GF-D8 (cell line): Measurements from ENCODE around the gene PPOX.
A peak's percentile ranks its signal among the peaks of the same experiment; 100 is the strongest.

Experiments
- DNase-seq: peaks from one replicate; lab custom pipeline; 2025; lab: John Stamatoyannopoulos, UW

The PPOX gene

DNA sequence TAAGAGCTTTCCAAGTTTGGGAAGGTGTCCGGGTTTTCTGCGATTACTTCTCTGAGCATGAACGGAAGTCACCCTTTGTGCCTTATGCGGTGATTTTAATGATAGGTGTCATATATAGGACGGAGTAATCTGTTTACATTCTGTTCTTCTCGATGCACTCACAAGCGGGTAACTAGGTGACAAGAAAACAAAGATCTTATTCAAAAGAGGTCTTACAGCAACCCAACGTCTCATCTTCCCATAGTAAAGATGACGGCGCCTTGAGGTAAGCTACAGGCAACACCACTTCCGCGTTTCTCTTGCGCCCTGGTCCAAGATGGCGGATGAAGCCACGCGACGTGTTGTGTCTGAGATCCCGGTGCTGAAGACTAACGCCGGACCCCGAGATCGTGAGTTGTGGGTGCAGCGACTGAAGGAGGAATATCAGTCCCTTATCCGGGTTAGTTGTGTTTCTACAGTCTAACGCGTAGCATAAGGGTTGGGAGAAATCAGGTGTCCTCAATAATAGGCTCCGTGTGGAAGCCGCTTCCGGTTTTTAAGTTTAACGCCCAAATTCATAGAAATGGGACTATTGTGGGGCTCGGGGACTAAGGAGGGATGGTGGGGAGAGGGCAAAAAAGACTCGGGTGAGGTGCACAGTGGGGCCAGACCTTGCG lies 12.4 kb upstream of the PPOX start, which contains the start of gene UFC1:
UFC1 (plus strand) TSS at position 297 of the 656 bp plus-strand sequence; CDS start at position 317, 20 bp downstream.
- peak; percentile 75 for DNase-seq

- DNase-seq: no peak
Measured at GRCh38 chr1:161157867-161158266, 8.4 kb upstream of the PPOX start.

DNA sequence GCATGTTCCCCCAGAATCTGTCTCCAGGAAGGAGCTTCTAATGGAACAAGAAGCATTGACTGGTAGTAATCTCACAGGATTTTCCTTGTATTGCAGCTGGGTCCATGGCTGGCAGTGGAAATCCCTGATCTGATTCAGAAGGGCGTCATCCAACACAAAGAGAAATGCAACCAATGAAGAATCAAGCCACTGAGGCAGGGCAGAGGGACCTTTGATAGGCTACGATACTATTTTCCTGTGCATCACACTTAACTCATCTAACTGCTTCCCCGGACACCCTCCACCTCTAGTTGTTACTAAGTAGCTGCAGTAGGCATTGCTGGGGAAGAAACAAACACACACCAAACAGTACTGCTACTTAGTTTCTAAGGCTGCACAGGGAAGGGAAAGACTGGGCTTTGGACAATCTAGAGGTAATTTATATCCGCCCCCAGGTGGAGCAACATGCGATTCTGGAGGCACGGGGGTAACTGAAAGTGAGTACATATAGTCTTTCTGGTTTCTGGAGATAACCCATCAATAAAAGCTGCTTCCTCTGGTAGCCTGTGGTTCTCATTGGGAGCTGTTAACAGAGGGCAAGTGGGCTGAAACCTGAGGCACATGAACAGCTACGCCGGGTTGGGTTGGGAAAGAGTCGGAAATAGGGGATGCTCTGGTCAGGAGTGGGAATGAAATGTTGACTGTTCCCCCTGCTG lies 7.8 kb upstream of the PPOX start:
- no peak for DNase-seq

DNA sequence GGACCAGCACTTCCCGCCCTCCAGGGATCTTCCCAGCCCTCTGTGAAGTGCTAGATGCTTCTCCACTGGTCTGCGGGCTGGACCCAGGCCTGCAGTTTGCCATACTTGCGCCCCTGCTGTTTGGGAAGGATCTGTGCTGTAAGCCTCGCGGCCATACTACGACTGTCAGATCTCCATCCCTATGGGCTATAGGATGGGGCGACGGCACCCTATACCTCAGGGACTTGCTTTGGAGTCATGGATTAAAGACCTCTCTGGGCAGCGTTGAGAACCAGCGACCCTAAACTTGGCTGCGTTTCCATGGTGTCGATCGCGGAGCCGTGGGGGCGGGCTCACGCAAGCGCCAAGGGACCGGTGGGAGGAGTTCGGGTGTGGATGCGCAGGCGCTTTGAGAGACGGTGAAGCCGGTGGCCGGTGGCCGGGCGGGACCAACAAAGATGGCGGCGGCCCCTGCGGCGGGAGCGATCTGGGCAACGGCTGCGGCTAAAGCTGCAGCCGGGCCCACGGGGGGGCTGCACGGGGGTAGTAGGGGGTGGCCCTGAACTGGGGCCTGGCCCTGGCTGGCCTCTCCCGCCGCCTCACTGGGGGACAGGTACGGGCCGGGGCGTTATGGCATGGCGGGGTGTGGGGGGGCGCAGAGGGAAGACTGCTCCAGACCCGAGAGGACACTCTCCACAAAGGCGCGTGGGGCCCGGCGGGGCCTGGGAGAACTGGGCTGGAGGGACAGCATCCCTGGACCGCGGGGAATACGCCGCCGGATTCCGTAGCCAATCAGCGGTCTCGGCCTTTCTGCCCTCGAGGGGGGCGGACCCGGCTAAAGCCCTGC lies 6.9 kb upstream of the PPOX start, which contains the start of gene USP21:
USP21 (plus strand) TSS at position 414 of the 826 bp plus-strand sequence. CDS start 1,141 bp downstream, outside the sequence.
- peak; percentile 69 for DNase-seq

DNA sequence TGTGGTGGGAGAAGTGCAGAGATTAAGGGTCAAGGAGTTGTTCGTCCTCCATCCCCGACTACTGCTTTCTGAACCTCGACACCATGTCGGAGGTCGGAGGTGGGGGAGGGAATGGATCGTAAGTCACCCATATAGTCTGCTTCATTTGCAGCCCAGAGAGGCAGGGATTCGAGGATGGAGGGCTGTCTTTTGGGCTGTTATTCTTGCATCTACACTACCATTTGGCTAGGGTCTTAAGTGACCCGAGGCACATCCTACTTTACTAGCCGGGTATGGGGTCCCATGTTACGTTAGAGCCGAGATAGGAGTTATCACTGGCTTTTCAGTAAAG lies 6.3 kb upstream of the PPOX start:
- no peak for DNase-seq

DNA sequence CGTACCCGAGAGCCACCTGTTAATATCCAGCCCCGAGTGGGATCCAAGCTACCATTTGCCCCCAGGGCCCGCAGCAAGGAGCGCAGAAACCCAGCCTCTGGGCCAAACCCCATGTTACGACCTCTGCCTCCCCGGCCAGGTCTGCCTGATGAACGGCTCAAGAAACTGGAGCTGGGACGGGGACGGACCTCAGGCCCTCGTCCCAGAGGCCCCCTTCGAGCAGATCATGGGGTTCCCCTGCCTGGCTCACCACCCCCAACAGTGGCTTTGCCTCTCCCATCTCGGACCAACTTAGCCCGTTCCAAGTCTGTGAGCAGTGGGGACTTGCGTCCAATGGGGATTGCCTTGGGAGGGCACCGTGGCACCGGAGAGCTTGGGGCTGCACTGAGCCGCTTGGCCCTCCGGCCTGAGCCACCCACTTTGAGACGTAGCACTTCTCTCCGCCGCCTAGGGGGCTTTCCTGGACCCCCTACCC lies 5.5 kb upstream of the PPOX start:
- DNase-seq: no peak

DNA sequence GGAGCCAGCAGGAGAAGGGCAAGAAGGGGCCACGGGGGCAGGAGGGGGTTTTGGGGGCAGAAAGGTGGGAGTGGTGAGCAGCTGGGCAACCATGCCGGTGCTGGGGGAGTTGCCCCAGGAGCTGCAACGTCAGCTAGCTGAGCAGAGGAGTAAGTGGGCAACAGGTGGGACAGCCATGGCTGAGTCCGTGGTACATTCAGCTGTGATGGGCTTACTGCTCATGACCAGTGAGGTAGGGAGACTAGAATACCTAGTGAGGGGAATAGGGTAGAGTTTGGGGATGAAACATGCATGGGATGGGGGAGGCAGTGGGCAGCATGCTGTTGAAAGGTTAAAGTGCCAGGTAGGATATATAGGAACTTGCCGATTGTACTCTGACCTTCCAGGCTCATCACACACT lies 4.6 kb upstream of the PPOX start:
- DNase-seq: no peak

DNA sequence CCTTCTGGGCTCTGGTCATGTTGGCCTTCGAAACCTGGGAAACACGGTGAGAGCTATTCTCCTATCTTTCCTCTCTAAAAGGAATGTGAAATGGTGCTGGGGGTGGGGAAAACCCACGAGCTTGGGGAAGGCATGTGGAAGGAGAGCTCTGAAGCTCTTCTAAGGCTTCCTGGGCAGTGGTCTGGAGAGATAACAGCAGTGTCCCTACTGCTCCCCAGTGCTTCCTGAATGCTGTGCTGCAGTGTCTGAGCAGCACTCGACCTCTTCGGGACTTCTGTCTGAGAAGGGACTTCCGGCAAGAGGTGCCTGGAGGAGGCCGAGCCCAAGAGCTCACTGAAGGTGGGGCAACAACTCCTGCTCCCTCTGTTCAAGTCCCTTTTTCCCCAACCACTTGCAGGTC lies 4.2 kb upstream of the PPOX start:
- DNase-seq: no peak

GRCh38 chr1:161162806-161163205 lies 3.4 kb upstream of the PPOX start:
- DNase-seq: no peak

DNA sequence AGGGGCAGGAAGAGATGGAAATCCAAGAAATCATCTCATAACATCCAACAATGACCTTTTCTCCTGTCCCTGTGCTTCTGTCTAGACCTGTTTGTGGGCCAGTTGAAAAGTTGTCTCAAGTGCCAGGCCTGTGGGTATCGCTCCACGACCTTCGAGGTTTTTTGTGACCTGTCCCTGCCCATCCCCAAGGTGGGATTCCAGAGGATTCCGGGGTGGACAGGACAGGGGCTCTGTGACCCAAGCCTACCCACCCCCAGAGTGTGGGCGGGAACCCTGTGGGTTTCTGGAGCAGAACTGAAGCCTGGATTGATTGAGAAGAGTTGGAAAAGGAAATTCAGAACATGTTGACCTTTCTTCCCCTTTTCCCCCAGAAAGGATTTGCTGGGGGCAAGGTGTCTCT lies 2.4 kb upstream of the PPOX start:
- DNase-seq: no peak

- DNase-seq: no peak
Measured at GRCh38 chr1:161164901-161165610, 1.2 kb upstream of the PPOX start.

GRCh38 chr1:161166669-161167548 lies 683 bp downstream of the PPOX start:
- DNase-seq: no peak

- DNase-seq: no peak
Measured at GRCh38 chr1:161168906-161169305, 2.7 kb downstream of the PPOX start.

DNA sequence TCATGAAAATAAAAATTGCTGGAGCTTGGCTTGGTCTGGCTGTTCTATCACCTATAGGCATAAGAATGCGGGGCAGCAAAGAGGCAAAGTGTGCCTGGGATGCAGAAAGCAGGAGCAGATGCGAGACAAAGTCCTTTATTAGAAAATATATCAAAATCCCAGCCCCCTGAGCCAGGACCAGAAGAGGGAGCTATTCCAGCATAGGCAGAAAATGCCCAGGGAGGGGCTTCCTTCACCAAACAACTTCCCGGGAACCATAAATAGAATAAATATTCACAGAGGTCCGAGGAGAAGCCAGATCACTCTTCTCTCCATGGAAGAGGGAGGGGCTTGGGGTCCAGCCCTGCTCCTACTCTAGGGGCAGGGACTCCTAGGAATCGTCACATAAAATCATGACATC lies 5.0 kb downstream of the PPOX start:
- no peak for DNase-seq

DNA sequence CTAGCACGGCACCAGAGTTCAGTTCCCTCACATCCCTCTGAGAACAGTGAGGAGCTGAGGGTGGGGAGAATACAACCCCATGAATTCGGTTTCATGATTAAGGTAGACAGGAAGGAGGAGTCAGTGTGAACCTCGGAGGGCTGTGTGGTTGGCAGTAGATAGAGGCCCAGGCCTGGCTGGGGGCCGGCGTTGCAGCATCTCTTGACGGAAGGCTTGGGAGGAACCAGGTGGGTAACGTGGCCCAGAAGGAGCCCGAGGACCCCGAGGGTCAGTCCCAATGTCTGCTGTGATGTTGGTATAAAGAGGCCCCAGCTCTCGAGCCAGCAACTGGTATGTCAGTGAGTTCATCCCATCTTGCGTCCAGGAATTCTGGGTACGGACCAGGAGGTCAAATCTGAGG lies 5.5 kb downstream of the PPOX start:
- DNase-seq: no peak

DNA sequence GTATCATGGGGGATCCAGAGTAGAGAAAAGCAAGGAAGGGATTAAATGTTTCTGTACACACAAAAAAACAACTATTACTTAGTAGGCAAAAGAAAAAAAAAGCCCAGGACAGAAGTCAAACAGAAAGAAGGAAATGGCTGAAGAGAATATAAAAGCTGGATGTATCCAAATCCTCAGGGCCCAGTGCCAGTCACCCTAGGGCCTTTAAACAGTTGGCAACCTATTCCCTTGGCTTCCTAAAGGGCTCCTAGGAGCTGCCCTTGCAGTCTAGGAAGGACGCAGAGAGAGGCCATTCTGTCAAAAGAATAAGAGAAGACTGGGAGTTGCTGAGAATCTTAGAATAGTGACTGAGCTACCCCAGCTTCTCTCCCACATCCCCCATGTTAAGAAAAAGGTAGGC lies 6.1 kb downstream of the PPOX start:
- no peak for DNase-seq

DNA sequence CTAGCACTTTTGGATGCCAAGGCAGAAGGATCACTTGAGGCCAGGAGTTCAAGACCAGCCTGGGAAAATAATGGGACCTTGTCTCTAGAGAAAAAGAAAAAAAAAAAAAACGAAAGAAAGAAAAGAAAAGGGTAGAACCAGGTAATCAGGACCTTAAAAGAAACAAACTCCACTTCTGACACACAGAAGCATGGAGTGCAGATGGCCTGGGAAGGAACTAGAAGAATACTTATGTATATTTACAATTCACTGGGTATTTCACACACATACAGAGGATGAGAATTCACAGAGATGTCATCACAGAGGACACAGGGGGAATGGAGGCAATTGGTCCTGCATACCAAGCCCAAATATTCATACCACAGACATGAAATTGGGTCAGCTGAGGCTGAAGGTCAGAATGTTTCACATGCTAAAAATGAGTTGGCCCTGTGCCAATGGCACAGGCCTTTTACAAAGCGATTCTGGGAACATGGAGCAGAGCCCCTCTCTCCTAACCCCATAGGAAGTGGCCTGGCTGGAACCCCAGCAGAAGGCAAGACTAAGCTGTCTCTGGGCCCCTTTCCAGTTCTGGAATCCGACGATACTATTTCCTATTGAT lies 6.7 kb downstream of the PPOX start:
- DNase-seq: no peak

DNA sequence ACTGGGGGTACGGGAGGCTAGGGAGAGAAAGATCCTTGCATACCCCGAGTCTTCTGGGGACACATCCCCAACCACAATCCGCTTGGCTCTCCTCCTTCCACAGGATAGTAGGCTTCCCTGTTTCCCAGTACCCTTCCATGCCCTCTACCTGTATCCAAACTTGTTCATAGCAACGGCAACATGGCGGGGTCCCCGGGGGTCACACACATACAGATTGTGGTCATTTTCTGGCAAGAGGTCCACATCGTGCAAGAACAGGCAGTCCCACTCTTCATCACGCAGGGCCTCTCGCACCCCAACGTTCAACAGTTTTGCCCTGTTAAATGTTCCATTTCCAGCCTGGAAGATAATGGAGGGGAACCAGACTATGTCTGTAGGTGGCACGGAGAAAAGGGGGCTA lies 7.5 kb downstream of the PPOX start:
- no peak for DNase-seq

DNA sequence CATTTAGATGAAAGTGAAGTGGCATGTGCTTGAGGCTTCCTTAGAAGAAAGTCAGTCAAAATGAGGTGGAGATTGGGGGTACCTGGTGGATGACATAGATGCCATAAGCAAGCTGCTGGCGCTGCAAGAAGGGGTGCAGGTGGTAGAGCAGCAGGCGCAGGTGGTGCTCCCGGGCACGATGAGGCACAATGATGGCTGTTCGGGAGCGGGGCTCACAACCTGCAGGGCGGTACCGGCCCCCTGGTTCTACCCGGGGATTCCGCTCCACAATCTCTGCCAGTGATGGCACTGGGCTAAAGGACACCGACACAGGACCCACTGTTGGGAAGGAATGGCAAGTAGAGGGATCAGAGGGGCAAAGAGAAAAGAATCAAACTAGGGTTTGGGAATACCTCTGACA lies 8.7 kb downstream of the PPOX start:
- DNase-seq: no peak

GRCh38 chr1:161175771-161176453 lies 9.7 kb downstream of the PPOX start:
- DNase-seq: no peak
